HG02870 (cell line): ENCODE data around the gene OR2C3.

ENCODE experiments used
- ATAC-seq: cut with Tn5 transposase; IDR thresholded peaks from one replicate; pipeline ENCODE4 v1.9.1; 2021; ENCODE audit warnings: mild to moderate bottlenecking, moderate library complexity; ENCODE audit not compliant: unreplicated experiment

The OR2C3 gene

DNA sequence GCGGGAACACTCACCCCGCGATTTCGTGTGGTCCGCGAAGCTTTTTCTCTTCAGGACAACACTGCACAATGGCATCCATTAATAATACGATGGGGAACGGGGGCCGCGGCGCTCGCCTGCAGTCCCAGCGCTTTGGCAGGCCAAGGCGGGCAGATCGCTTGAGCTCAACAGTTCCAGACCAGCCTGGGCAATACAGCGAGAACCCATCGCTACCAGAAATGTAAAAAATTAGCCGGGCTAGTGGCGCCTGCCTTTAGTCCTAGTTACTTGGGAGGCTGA, 17.7 kb downstream of the OR2C3 start:
- no peak for ATAC-seq

DNA sequence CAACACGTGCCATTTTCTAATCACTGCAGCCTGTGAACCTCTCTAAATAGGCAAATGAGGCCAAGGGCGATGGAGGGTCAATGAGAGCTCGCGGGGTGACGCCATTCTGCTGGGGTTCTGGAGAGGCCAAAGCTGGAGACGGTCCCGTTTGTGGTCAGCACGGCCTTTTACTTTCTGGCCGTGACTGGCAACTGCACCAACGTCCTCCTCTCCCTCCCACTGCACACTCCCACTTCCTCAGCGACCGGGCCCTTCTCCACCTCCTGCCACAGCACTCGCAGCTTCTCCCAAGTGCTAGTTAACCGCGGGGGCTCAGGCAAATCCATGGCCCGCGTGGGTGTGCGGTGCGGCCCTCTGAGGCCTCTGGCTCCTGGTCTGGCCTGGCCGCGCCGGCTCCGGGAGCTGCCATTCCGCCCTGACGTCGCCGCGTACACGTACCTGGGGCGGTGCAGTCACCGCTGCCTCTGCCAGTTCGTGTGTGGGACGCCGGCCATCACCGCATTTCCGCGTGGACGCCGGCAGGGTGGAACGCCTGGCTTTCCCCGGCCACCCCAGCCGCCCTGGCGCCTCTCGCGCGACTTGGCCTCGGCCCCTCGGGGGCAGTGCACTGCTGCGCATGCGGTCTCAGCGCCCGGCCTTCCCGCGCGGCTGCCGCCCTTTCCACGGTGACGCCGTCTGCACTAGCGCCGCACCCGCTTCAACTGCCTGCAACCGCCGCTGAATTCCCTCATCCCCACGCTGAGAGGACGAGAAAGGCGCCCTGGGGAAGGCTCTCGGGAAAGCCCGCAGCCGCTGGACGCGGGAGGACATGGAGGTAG, 18.2 kb downstream of the OR2C3 start:
- ATAC-seq: no peak

GRCh38 chr1:247506831-247507230, 29.4 kb downstream of the OR2C3 start:
- no peak for ATAC-seq

DNA sequence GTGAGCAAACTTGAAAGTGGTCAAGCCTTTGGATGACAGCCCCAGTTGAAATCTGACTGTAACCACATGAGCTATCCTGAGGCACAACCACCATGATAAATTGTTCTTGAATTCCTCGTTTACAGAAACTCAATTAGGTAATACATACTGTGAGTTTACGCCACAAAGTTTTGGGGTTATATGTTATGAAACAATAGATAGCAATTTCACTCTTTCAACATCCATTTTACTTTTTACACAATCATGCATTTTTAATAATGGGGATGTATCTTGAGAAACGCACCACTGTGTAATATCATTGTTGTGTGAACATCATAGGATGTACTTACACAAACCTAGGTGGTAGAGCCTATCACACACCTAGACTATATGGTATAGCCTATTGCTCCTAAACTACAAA, 35.4 kb downstream of the OR2C3 start:
- no peak for ATAC-seq

- no peak for ATAC-seq
These were observed 39.5 kb downstream of the OR2C3 start for GRCh38 chr1:247496581-247497285.

- no peak for ATAC-seq
These were observed 41.5 kb downstream of the OR2C3 start for GRCh38 chr1:247494767-247495166.

- ATAC-seq: no peak
These were observed 43.1 kb downstream of the OR2C3 start for GRCh38 chr1:247493106-247493505.

GRCh38 chr1:247491328-247491727, 44.9 kb downstream of the OR2C3 start:
- no peak for ATAC-seq

DNA sequence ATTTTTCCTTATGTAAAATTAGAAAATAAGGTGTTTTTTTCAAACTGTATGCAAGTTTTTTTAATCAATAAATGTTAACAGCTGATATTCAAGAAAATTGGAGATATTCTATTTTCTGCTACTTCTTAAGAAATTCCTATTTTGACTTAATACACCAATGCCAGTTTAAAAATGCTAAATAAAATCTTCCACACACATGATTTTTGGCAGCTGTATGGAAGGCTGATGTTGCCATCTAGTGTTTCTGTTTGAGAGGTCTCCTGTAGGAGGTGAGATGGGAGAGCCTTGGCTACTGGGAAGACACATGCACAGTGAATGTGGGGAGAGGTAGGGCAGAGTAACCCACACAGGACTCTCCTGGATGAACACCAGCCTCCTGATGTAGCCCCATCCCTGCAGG, 49.2 kb downstream of the OR2C3 start:
- ATAC-seq: peak; percentile 89

GRCh38 chr1:247482747-247483146, 53.5 kb downstream of the OR2C3 start:
- no peak for ATAC-seq

- peak; percentile 50 for ATAC-seq
These were observed 59.7 kb downstream of the OR2C3 start for GRCh38 chr1:247476328-247477058.

GRCh38 chr1:247475793-247476192, 60.4 kb downstream of the OR2C3 start:
- no peak for ATAC-seq
